ENCODE data around the gene PDSS2.

Gene PDSS2

DNA sequence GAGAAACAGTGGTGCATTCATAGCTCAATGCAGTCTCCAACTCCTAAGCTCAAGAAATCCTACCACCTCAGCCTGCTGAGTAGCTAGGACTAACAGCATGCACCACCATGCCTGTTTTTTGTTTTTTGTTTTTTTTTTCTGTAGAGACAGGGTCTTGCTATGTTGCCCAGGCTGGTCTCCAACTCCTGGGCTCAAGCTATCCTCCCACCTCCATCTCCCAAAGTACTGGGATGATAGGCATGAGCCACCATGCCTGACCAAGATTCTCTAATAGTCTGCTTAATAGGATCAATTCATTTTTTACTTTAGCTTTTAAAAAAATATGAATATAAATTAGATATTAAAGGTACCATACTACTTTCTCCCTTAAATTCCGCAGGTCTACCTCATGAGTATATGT is 191.7 kb downstream of the PDSS2 start:
- DNase-seq (ENCODE audit: low read depth), result no peak

DNA sequence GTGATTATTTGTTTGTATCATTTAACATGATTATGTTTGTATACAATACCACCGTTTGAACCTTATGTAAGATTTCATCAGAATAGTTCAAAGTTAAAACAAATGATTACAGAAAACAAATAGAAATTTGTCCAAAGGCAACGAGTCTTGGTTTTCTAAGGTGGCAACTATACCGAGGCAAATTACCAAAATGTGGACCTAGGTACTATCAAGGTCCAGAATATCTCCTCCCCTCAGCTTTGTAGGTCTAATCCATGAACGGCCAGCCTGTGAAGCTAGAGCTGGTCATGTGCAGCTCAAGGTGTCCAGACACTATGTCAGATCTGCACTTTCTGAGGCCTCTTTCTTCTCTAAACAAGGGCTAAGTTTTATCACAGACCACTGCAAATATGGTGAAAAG is 192.4 kb downstream of the PDSS2 start:
- DNase-seq (ENCODE audit: low read depth), result no peak

DNA sequence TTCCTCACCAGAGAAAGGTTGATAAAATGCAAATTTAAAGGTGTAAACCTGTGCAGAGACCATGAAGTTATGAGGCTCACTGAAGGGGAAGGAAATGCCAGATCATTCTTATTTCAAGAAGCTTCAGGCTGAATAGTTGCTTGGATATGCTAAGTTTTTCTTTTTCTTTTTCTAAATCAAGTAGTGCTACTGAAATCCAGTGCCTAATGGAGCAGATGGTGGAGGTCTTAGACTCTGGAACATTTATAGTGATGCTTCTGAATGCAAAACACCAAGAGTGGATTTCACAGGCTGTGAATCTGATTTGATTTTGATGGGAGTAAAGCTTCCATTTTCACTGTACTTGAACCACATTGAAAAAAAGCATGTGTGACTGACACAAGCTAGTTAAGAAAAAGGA is 192.8 kb downstream of the PDSS2 start:
- no peak for DNase-seq (ENCODE audit: low read depth)

- DNase-seq (ENCODE audit: low read depth), result no peak
Measured at GRCh38 chr6:107264357-107264840, 195.0 kb downstream of the PDSS2 start.

DNA sequence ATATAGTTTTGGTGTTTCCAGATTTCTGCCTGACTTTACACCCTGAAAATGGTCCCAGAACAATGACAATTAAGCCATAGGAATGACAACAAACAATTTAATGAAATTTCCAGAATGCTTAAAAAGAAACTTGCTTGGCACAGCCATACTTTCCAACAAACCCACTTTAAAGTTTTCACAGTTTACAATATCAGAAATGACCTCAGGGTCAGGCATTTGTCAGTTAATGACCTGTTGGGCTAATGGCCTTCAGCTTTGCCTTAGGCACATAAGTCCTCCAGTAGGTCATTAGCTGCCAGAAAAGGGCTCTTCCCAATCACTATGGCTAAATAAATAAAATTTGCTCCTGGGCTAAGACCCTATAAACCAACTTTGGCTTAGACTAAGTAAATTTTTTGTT is 199.4 kb downstream of the PDSS2 start:
- DNase-seq (ENCODE audit: low read depth), result no peak

DNA sequence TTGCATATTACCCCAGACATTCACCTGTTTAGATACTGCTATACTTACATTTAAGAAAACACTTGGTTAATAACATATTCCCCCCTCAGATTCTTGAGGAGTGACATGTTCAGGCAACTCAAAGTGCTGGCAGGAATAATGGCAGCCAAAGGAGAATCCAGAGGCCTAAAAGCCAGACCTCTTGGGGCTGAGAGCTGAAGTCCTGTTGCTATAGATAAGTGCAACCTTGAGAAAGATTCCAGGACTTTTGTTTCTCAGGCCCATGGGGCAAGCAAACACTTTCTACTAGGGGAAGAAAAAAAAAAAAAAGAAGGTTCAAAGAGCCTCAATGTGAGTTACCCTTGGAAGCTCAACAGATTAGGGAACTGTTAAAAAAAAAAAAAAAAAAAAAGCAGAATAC is 211.2 kb downstream of the PDSS2 start:
- DNase-seq (ENCODE audit: low read depth), result no peak

GRCh38 chr6:107246972-107247615 is 212.3 kb downstream of the PDSS2 start:
- no peak for DNase-seq (ENCODE audit: low read depth)

- no peak for DNase-seq (ENCODE audit: low read depth)
Measured at GRCh38 chr6:107246249-107246971, 213.0 kb downstream of the PDSS2 start.

DNA sequence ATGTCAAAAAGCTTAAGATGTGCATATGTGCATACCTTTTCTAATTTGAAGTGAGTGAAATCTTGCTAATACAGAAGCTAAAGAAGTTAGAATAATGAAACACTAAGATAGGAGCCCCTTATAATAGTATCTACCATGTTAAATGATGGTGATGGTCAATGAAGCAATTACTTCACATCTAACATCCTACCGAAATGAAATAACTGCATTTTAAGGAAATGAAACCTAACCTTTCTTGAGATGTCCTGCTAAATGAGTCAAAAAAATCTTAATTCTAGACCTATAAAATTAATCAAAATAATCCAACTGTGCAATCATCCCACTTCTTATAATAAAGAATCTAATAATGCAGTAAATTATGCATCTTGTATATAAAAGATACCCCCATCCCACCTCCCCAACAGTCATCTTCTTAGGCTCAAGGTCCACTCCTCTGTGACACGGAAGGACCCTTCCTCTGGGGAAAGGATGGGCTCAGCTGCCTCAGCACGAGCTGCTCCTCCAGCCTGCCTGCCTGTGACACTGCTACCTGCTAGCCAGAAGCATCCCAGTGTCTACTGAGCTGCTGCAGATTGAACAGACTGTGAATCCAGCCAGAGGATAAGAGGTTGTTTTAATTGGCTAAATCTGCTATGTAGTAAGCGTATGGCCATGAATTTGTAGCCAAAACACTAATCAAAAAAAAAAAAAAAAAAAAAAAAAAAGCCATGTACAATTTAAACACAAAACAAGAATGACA is 214.5 kb downstream of the PDSS2 start:
- DNase-seq (ENCODE audit: low read depth), result no peak

DNA sequence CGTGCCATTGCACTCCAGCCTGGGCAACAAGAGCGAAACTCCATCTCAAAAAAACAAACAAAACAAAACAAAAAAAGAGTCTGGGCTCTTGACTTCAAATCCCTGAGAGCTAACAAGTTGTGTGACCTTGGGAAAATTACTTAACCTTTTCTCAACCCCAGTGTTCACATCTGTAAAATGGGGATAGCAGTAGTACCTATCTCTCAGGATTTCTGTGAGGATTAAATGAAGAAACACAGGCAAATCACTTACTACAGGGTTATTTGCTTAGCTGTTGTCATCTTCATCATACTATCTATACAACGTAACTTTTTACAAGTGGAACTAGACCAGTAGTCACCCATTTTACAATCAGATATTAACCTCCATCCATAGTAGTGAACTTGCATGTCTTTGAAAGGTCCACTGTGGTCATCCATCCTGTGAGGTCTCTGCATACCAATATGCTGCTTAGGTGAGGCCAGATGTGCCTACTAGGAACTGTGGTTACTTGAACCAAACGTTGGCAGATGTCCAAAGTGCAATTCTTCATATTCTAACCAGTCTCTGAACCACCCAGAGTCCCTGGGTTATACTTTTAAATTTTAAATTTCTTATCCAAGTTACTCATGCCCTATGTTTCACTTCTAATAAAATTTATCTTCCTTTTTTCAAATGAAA is 215.2 kb downstream of the PDSS2 start:
- DNase-seq (ENCODE audit: low read depth), result no peak

GRCh38 chr6:107243471-107243870 is 215.9 kb downstream of the PDSS2 start:
- DNase-seq (ENCODE audit: low read depth), result no peak

DNA sequence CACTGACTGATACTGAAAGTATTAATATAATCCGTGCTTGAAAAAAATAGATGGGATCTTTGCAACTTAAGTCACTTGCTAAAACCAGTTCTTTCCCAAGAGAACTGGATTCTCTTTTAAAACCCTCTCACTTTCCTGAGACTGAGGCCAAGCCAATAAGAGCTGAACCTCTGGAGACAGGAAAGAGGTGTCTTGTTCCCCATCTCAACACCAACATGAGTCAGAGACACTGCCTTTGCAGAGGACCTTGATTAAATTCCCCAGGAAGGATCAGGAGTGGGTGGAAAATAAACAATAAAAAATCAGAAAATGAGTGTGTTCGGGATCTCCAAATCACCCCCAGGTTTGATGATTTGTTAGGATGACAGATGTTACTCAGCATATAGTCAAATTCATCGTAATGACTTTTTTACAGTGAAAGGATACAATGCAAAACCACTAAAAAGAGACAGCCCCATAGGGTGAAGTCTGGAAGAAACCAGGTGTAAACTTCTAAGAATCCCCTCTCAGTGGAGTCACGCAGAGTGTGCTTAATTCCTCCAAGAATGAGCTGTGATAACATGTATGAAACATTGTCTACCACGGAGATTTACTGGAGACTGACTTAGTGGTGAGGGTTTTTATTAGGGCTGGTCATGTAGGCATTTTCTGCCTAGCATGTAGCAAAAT is 221.2 kb downstream of the PDSS2 start:
- DNase-seq (ENCODE audit: low read depth), result no peak

DNA sequence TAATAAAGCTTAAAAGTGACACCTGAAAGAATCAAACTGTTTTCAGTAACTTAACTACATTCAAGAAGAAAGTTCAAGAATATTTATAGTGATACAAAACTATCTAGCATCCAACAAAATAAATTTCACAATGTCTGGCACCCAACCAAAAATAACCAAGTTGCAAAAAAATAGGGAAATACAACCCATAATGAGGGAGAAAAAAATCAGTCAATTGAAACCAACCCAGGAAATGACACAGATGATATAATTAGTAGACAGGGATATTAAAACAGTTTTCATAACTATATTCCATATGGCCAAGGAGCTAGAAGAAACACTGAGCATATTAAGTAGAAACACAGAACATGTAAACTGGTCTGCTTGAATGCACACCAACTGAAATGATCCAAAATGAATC is 223.9 kb downstream of the PDSS2 start:
- DNase-seq (ENCODE audit: low read depth), result no peak

GRCh38 chr6:107235007-107235406 is 224.4 kb downstream of the PDSS2 start:
- no peak for DNase-seq (ENCODE audit: low read depth)

GRCh38 chr6:107231243-107231642 is 228.1 kb downstream of the PDSS2 start:
- DNase-seq (ENCODE audit: low read depth), result no peak

- no peak for DNase-seq (ENCODE audit: low read depth)
Measured at GRCh38 chr6:107230448-107230847, 228.9 kb downstream of the PDSS2 start.

DNA sequence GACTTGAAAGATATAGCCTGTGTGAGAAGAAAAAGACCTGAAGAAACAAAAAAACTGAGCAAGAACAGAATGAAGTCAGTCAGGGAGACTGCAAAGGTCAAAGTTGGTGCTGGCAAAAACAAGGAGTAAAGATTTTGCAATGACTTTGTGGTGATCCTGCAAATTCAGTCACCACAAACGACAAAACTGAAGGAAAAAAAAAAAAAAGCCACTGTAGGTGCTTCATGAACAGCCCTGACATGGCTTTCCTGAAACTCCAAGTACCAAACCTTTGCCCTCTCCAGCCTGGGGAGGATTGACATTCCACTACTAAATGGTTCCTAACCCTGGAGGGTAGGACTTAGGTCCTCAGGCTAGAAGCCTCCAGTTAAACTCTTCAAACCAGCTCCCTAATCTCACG is 229.3 kb downstream of the PDSS2 start:
- DNase-seq (ENCODE audit: low read depth), result no peak

GRCh38 chr6:107228754-107229153 is 230.6 kb downstream of the PDSS2 start:
- no peak for DNase-seq (ENCODE audit: low read depth)

DNA sequence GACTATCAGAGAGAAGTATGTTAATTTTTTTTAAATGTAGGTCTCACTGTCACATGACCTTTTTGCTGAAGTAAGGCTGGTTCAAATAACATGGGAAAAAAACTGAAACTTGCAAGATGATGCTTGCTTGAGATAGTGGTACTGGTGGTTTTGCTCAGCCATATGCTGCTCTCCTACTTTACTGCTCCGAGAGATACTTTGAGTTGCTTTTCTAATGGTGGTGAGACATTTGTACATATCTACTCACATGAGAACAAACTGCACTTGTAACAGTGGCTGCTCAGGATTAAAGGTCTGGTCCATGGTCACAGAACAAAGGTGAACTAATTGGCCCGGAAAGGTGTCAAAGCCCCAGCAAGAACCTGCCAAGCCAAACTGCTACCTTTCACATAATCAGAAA is 237.8 kb downstream of the PDSS2 start:
- no peak for DNase-seq (ENCODE audit: low read depth)

DNA sequence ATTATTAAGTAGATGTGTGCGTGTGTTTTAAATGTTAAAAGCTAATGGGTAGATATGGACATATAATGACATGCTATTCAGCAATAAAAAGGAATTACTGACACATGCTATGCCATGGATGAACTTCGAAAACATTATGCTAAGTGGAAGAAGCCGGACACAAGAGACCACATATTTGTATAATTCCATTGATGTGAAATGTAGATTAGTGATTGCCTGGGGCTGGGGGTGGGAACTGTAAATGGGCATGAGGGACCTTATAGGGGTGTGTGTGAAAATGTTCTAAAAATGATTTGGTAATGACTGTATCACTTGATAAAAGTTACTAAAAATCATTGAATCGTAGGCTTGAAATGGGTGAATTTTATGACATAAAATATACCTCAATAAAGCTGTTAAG is 239.5 kb downstream of the PDSS2 start:
- DNase-seq (ENCODE audit: low read depth), result no peak

GRCh38 chr6:107218142-107218541 is 241.2 kb downstream of the PDSS2 start:
- no peak for DNase-seq (ENCODE audit: low read depth)

DNA sequence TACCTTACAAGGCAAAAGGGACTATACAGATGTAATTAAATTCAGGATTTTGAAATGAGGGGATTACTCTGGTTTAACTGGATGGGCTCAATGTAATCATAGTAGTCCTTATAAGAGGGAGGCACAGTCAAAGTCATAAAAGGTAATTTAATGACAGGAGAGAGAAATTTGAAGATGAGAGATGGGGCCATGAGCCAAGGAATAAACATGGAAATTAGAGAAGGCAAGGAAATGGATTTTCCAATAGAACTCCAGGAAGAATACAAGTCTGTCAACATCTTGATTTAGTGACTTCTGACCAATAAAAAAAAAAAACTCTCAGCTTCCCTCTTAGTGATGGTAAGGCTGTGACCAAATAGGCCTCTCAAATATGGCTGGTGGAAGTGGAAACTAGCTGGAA is 242.1 kb downstream of the PDSS2 start:
- no peak for DNase-seq (ENCODE audit: low read depth)

Data from stimulated activated CD8-positive, alpha-beta memory T cell treated with anti-CD3 and anti-CD28 coated beads, Interleukin-12 subunit alpha, Interleukin-12 subunit beta, amount 100 ng/mL, for 1 hour (primary cell).